Measurements from ENCODE around the gene TMEM95. TPM values are rescaled to one million over a fixed set of nuclear protein-coding genes. Genes with fewer than 3 reads are reported as not detected.

The TMEM95 gene
- polyA plus RNA-seq, 12 donors = not detected

DNA sequence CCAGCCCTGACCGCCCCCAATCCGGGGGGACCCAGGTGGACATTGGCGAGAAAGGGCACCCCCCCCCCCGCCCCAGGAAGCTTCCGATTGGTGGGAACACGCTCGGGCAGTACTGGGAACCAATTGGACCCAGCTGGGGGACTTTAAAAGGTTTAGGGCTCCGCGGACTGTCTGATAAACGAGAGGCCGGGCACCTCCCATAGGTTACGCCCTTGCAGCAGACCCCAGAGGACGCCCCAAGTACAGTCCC, 48.7 kb downstream of the TMEM95 start:
- DNase-seq = no peak

DNA sequence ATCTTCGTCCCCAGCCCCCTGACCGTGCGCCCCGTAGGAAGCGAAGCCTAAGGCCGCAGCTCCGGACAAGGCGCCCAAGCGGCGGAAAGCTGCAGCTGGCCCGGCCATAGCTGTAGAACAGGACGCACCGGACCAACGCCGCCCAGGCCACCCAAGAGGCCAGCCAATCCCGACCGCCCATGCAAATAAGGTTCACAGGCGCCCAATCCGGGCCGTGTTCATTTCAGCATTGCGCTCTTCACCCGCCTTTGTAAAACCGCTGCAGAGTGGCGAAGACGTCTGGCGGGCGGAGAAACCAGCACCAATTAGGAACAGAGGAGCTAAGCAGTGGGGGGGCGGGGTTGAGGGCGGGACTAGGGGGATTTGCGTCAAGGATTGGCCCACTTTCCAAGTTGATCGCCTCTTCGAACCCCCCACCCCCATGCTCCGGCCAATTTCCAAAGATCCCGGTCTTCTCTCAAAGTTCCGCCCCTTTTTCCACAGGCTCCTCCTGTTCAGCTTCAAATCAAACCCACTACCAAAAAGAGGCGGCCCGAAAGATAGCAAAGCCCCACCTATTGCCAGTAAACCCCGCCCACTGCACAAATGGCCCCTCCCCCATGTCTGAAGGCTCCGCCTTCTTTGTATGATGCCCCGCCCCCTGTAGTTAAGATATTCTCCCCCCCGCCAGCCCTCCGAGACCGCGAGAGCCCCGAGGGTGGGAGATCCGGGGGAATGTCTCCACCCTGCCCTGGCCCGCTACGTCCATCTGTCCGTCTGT, 49.2 kb downstream of the TMEM95 start, which contains the start of gene TMEM256:
Gene TMEM256 (minus strand): TSS at position 121 of the 760 bp plus-strand sequence. CDS start 13 bp downstream, at position 108.
- DNase-seq = peak; percentile 99

DNA sequence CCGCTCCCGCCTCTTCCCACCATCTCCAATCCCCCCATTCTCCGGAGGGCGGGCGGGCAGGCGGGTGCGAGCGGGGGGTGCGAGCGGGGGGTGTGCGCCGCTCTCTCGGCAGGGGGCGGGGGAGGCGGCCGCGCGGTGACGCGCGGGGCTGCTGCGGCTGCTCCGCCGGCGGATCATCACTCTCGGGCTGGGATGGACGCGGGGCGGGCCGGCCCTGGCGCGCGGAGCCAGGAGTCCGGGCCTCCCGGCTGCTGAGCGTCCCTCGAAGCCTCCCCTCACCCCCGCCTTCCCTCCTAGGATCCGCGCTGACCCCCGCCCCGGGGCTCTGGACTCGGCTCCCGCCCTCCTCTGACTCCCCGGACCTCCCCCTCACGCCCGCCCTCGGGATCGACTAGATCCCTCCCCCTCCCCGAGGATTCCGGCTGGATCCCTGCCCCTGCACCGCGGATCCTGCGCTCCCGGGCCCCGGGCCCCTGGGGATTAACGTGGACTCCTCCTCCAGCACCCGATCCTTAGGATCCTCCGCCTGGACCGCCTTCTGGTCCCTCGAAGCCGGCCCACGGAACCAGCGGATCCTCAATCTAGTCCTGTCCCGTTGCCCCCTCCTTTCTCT, 49.9 kb downstream of the TMEM95 start:
- peak; percentile 61 for DNase-seq

DNA sequence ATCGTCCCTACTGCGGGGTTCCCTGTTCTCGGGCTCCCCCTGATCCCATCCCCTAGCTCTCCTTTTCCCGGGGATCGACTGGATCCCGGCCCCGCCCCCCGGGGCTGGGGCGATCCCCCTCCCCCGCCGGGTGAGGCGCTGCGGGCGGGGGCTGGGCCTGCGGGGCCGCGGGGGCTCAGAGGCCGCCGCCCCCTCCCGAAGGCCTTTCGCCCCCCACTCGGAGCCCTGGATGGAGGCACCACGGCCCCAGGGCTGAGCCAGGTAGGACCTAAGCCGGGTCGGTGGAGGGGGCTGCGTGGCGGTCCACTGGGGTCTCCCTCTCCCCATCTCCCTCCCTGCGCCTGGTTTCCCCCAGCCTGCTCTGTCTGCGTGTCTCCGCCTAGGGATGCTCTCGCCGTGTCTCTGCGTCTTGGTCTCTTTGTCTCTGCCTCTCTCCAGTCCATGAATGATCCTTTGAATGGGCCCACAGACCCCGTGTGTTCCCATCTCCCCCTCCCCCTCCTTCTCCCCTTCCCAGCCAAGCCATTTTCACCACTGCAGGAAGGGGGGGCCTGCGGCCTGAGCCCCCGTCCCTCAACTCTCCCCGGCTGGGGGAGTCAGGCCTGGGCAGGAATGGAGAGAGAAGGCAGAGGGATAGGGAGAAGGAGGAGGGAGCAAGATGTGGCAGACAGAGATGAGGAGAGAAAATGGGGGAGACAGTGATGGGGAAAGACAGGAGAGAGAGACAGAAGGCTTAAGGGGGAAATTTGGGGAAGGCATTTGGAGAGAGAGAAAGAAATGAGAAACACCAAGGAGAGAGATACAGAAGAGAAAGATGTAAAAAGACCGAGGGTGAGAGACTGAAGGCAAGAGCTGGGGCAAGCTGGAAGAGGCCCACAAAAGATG, 50.6 kb downstream of the TMEM95 start:
- DNase-seq = peak; percentile 59

DNA sequence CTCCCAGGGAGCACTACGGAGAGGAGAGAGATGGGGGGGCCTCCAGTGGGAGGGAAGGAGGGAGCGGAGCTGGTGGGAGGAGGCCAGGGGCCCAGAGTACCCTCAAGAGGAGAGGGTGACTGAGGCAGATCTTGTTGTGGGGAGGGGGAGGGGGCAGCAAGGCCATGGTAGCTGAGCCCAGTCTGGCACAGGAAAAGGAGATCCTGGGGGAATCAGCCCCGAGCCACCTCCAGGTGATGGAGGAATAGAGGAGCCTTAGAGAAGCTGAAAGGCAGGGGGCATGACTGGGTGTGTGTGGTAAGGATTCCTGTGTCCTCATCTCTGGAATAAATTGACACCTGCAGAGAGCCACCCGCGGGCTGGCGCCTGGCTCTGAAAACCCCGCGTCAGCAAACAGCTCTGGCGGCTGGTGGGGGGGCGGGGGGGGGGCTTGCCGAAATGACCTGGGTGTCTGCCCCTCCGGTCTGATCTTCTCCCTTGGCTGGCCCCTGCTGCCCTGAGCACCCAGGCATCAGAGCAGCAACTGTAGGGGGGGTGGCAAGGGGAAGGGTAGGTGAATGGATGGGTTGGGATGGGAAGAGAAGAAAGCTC, 51.4 kb downstream of the TMEM95 start:
- DNase-seq = no peak

Other genes with a start within 250 kb of the TMEM95 start
- 1 to 10 TPM in 2 of 12 donors, under 1 TPM in 8, not detected in 2; 0.12 to 1.9 (median 0.33) TPM for gene ASGR2, start 240.3 kb upstream of the TMEM95 start, polyA plus RNA-seq (ENCODE audit: insufficient read length in 12 of 12)
- 1 to 10 TPM in 10 of 12 donors, not detected in 2; 1.4 to 10.0 (median 2.2) TPM for gene ASGR1, start 175.8 kb upstream of the TMEM95 start, polyA plus RNA-seq (ENCODE audit: insufficient read length in 12 of 12)
- gene DLG4, start 135.3 kb upstream of the TMEM95 start, polyA plus RNA-seq (ENCODE audit: insufficient read length in 12 of 12) = 10 to 100 TPM in 11 of 12 donors, not detected in 1; 14.8 to 47.6 (median 19.5) TPM
- gene ACADVL, start 135.2 kb upstream of the TMEM95 start, polyA plus RNA-seq (ENCODE audit: insufficient read length in 12 of 12) = 100 to 1,000 TPM in 11 of 12 donors, not detected in 1; 217 to 359 (median 236) TPM
- 10 to 100 TPM in 11 of 12 donors, not detected in 1; 26.7 to 49.0 (median 33.7) TPM for gene DVL2, start 120.6 kb upstream of the TMEM95 start, polyA plus RNA-seq (ENCODE audit: insufficient read length in 12 of 12)
- 10 to 100 TPM in 11 of 12 donors, not detected in 1; 22.6 to 56.9 (median 33.3) TPM for gene PHF23, start 115.7 kb upstream of the TMEM95 start, polyA plus RNA-seq (ENCODE audit: insufficient read length in 12 of 12)
- 100 to 1,000 TPM in 11 of 12 donors, not detected in 1; 201 to 913 (median 299) TPM for gene GABARAP, start 112.7 kb upstream of the TMEM95 start, polyA plus RNA-seq (ENCODE audit: insufficient read length in 12 of 12)
- 100 to 1,000 TPM in 11 of 12 donors, not detected in 1; 152 to 205 (median 181) TPM for gene CTDNEP1, start 103.4 kb upstream of the TMEM95 start, polyA plus RNA-seq (ENCODE audit: insufficient read length in 12 of 12)
- 10 to 100 TPM in 11 of 12 donors, not detected in 1; 32.1 to 70.1 (median 38.0) TPM for gene ELP5, start 102.9 kb upstream of the TMEM95 start, polyA plus RNA-seq (ENCODE audit: insufficient read length in 12 of 12)
- gene CLDN7, start 92.7 kb upstream of the TMEM95 start, polyA plus RNA-seq (ENCODE audit: insufficient read length in 12 of 12) = 10 to 100 TPM in 1 of 12 donors, 1 to 10 TPM in 7, under 1 TPM in 3, not detected in 1; 0.32 to 39.4 (median 1.1) TPM
- 10 to 100 TPM in 10 of 12 donors, 1 to 10 TPM in 1, not detected in 1; 6.9 to 49.0 (median 19.5) TPM for gene SLC2A4, start 73.4 kb upstream of the TMEM95 start, polyA plus RNA-seq (ENCODE audit: insufficient read length in 12 of 12)
- 1 to 10 TPM in 9 of 12 donors, under 1 TPM in 2, not detected in 1; 0.41 to 6.7 (median 2.3) TPM for gene YBX2, start 60.5 kb upstream of the TMEM95 start, polyA plus RNA-seq (ENCODE audit: insufficient read length in 12 of 12)
- gene EIF5A, start 47.5 kb upstream of the TMEM95 start, polyA plus RNA-seq (ENCODE audit: insufficient read length in 12 of 12) = 100 to 1,000 TPM; 199 to 437 (median 272) TPM
- 100 to 1,000 TPM in 1 of 12 donors, 10 to 100 TPM in 10, not detected in 1; 56.0 to 125 (median 60.5) TPM for gene GPS2, start 39.8 kb upstream of the TMEM95 start, polyA plus RNA-seq (ENCODE audit: insufficient read length in 12 of 12)
- 10 to 100 TPM in 11 of 12 donors, not detected in 1; 12.7 to 24.9 (median 17.4) TPM for gene NEURL4, start 25.8 kb upstream of the TMEM95 start, polyA plus RNA-seq (ENCODE audit: insufficient read length in 12 of 12)
- 10 to 100 TPM in 3 of 12 donors, 1 to 10 TPM in 8, not detected in 1; 2.8 to 17.4 (median 8.1) TPM for gene ACAP1, start 18.6 kb upstream of the TMEM95 start, polyA plus RNA-seq (ENCODE audit: insufficient read length in 12 of 12)
- gene KCTD11, start 3.0 kb upstream of the TMEM95 start, polyA plus RNA-seq (ENCODE audit: insufficient read length in 12 of 12) = 1 to 10 TPM in 11 of 12 donors, not detected in 1; 5.0 to 9.0 (median 6.6) TPM
- 1 to 10 TPM in 2 of 12 donors, under 1 TPM in 8, not detected in 2; 0.15 to 3.8 (median 0.47) TPM for gene TNK1, start 25.9 kb downstream of the TMEM95 start, polyA plus RNA-seq (ENCODE audit: insufficient read length in 12 of 12)
- gene PLSCR3, start 39.4 kb downstream of the TMEM95 start, polyA plus RNA-seq (ENCODE audit: insufficient read length in 12 of 12) = 10 to 100 TPM in 11 of 12 donors, not detected in 1; 19.8 to 52.1 (median 23.2) TPM
- gene TMEM256, start 48.9 kb downstream of the TMEM95 start, polyA plus RNA-seq (ENCODE audit: insufficient read length in 12 of 12) = 10 to 100 TPM in 11 of 12 donors, not detected in 1; 45.1 to 67.7 (median 49.8) TPM
- gene NLGN2, start 52.7 kb downstream of the TMEM95 start, polyA plus RNA-seq (ENCODE audit: insufficient read length in 12 of 12) = 10 to 100 TPM in 11 of 12 donors, not detected in 1; 17.0 to 37.6 (median 24.5) TPM
- not detected for gene SPEM1, start 65.2 kb downstream of the TMEM95 start, polyA plus RNA-seq (ENCODE audit: insufficient read length in 12 of 12)
- gene SPEM2, start 70.5 kb downstream of the TMEM95 start, polyA plus RNA-seq (ENCODE audit: insufficient read length in 12 of 12) = not detected
- gene SPEM3, start 73.7 kb downstream of the TMEM95 start, polyA plus RNA-seq (ENCODE audit: insufficient read length in 12 of 12) = not detected
- 1 to 10 TPM in 3 of 12 donors, under 1 TPM in 7, not detected in 2; 0.62 to 2.2 (median 0.86) TPM for gene TMEM102, start 80.3 kb downstream of the TMEM95 start, polyA plus RNA-seq (ENCODE audit: insufficient read length in 12 of 12)
- 10 to 100 TPM in 1 of 12 donors, 1 to 10 TPM in 9, under 1 TPM in 1, not detected in 1; 0.97 to 15.9 (median 2.4) TPM for gene FGF11, start 84.4 kb downstream of the TMEM95 start, polyA plus RNA-seq (ENCODE audit: insufficient read length in 12 of 12)
- 10 to 100 TPM in 11 of 12 donors, not detected in 1; 35.1 to 91.7 (median 79.7) TPM for gene CHRNB1, start 89.9 kb downstream of the TMEM95 start, polyA plus RNA-seq (ENCODE audit: insufficient read length in 12 of 12)
- 10 to 100 TPM in 11 of 12 donors, not detected in 1; 20.6 to 54.7 (median 24.4) TPM for gene ZBTB4, start 124.5 kb downstream of the TMEM95 start, polyA plus RNA-seq (ENCODE audit: insufficient read length in 12 of 12)
- gene SLC35G6, start 126.3 kb downstream of the TMEM95 start, polyA plus RNA-seq (ENCODE audit: insufficient read length in 12 of 12) = under 1 TPM in 9 of 12 donors, not detected in 3; 0.08 to 0.65 (median 0.29) TPM
- gene POLR2A, start 129.2 kb downstream of the TMEM95 start, polyA plus RNA-seq (ENCODE audit: insufficient read length in 12 of 12) = 100 to 1,000 TPM in 2 of 12 donors, 10 to 100 TPM in 10; 42.7 to 443 (median 60.3) TPM
- gene TNFSF12, start 193.9 kb downstream of the TMEM95 start, polyA plus RNA-seq (ENCODE audit: insufficient read length in 12 of 12) = 10 to 100 TPM in 11 of 12 donors, not detected in 1; 18.6 to 34.0 (median 24.7) TPM
- 10 to 100 TPM in 1 of 12 donors, 1 to 10 TPM in 10, not detected in 1; 2.8 to 21.1 (median 4.4) TPM for gene TNFSF13, start 203.6 kb downstream of the TMEM95 start, polyA plus RNA-seq (ENCODE audit: insufficient read length in 12 of 12)
- gene SENP3, start 206.8 kb downstream of the TMEM95 start, polyA plus RNA-seq (ENCODE audit: insufficient read length in 12 of 12) = 10 to 100 TPM in 11 of 12 donors, not detected in 1; 30.8 to 61.1 (median 43.5) TPM
- 100 to 1,000 TPM in 1 of 12 donors, 10 to 100 TPM in 10, not detected in 1; 16.8 to 222 (median 25.6) TPM for gene CD68, start 224.5 kb downstream of the TMEM95 start, polyA plus RNA-seq (ENCODE audit: insufficient read length in 12 of 12)
- 10 to 100 TPM in 11 of 12 donors, not detected in 1; 26.7 to 60.9 (median 46.7) TPM for gene MPDU1, start 228.7 kb downstream of the TMEM95 start, polyA plus RNA-seq (ENCODE audit: insufficient read length in 12 of 12)
- gene SOX15, start 234.9 kb downstream of the TMEM95 start, polyA plus RNA-seq (ENCODE audit: insufficient read length in 12 of 12) = 10 to 100 TPM in 1 of 12 donors, 1 to 10 TPM in 9, not detected in 2; 1.3 to 12.9 (median 1.8) TPM

All from muscle of arm (tissue), 12 donors.